GM06990 (cell line): ENCODE measurements around the gene ULK1.

Source experiments
- DNase-seq: peaks from one replicate; pipeline ENCODE4 v3.0.0-alpha.2; 2011; ENCODE audit not compliant: insufficient read length; ENCODE audit errors: extremely low read depth
- H3K27me3 ChIP-seq: replicated peaks from 2 replicates; pipeline ENCODE4 v1.6.0; 2011; ENCODE audit warnings: low read length; ENCODE audit not compliant: control insufficient read depth, insufficient read depth
- H3K36me3 ChIP-seq: 2 replicates; pipeline ENCODE4 v1.5.1; 2011; ENCODE audit warnings: low read length; ENCODE audit not compliant: control insufficient read depth, insufficient read depth
- H3K4me3 ChIP-seq: replicated peaks from 2 replicates; pipeline ENCODE4 v1.5.1; 2011; ENCODE audit warnings: low read depth, mild to moderate bottlenecking, control low read depth, low read length
- CTCF ChIP-seq: IDR thresholded peaks from 2 replicates; pipeline ENCODE4 v1.5.1; 2011; ENCODE audit warnings: low read length, control low read depth, mild to moderate bottlenecking, inconsistent platforms; ENCODE audit not compliant: insufficient read depth, poor library complexity, severe bottlenecking

Gene ULK1

GRCh38 chr12:131849700-131850553 is 44.5 kb upstream of the ULK1 start:
- Histone ChIP-seq H3K27me3 (no peaks in the 10 kb centered on the region; the same call in 1 of the 2 replicates), H3K36me3 (no peaks in the 10 kb centered on the region), H3K4me3 (no peak overlapping the region)
- no peak for DNase-seq
- TF ChIP-seq CTCF = no peak

- no peaks in the 10 kb centered on the region for H3K36me3 ChIP-seq
- DNase-seq = peak; percentile 26
- TF ChIP-seq CTCF = peak; percentile 50
Measured at GRCh38 chr12:131850856-131851559, 43.4 kb upstream of the ULK1 start.

GRCh38 chr12:131851741-131852550 is 42.5 kb upstream of the ULK1 start:
- no peak for DNase-seq
- no peak for TF ChIP-seq CTCF
- no peaks in the 10 kb centered on the region; the same call in 1 of the 2 replicates for H3K27me3 ChIP-seq
- no peak overlapping the region for H3K4me3 ChIP-seq
- no peaks in the 10 kb centered on the region for H3K36me3 ChIP-seq

More at GRCh38 chr12:131850856-131851559, 43.4 kb upstream of the ULK1 start:
- Histone ChIP-seq H3K27me3 (no peaks in the 10 kb centered on the region; the same call in 1 of the 2 replicates), H3K4me3 (no peak overlapping the region)

- Histone ChIP-seq H3K4me3 (no peak overlapping the region), H3K36me3 (no peaks in the 10 kb centered on the region), H3K27me3 (no peaks in the 10 kb centered on the region; the same call in 1 of the 2 replicates)
- no peak for TF ChIP-seq CTCF
- DNase-seq = no peak
Measured at GRCh38 chr12:131852551-131853299, 41.7 kb upstream of the ULK1 start.
